ENCODE data around the gene TIPRL.
"Not testable (repeated sequence)": the region's sequence is repeated elsewhere in the genome, so short reads cannot be mapped to it uniquely, and the experiment has no call there.

TIPRL gene

GRCh38 chr1:168159979-168160378 lies 18.8 kb upstream of the TIPRL start:
- DNase-seq = no peak

GRCh38 chr1:168161459-168161858 lies 17.3 kb upstream of the TIPRL start:
- no peak for DNase-seq

DNA sequence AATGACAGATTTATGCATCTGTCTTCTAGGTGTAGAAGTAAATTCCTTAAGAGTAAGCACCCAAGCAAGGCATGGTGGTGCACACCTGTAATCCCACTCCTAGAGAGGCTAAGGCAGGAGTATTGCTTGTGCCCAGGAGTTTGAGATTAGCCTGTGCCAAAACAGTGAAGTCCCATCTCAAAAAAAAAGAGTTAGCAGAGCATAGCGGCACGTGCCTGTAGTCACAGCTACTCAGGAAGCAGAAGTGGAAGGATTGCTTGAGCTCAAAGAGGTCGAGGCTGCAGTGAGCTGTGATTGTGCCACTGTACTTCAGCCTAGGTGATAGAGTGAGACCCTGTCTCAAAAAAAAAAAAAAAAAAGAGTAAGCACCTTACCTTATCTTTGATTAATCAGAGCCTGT lies 15.1 kb upstream of the TIPRL start:
- no peak for DNase-seq

GRCh38 chr1:168164771-168165170 lies 14.0 kb upstream of the TIPRL start:
- DNase-seq = no peak

DNA sequence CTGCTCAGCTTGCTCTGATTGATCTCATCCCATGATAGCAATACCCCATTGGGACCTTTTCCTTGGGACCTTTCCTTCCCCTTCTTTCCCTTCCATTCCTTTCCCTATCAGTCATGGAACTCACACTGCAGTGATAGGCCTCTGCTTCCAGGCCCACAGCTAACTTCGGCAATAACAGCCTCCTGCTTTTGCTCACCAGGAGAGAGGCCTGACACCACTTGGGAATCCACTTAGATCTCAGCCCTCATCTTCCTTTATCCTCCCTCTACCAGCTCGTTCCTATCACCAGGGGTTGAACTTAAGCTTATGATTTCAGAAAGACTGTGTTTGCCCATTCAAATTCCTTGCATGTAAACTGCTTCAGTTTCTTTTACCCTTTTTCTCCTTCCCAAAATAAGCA lies 11.0 kb upstream of the TIPRL start:
- no peak for DNase-seq

GRCh38 chr1:168170564-168171508 lies 7.9 kb upstream of the TIPRL start:
- DNase-seq = no peak

DNA sequence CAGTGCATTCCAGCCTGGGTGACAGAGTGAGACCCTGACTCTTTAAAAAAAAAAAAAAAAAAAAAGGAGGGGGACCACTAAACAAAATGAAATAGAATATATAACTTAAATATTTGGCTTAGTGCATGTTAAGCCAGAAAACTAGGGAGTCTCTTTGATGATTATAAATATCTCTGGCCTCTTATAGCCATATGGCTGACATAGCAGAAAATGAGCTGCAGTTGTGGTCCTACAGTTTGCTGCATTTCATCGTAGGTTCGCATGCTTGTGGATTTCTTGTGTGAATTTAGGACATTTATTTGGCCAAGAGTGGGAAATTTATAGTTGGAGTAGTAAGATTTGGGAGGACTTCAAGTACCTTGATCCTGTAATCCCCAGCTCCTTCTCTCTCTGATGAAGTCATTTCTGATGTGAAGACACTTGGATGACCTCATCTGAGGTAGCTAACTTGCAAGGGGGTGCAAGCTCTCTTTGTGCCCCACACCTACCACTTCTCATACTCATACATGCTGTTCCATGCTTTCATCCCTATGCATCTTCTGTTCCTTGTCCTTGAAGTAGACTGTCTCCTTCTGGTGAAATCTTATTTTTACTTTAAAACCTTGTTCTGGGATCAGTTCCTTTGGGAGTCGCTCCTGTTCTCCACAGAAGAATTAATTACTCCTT lies 6.4 kb upstream of the TIPRL start:
- DNase-seq = no peak

DNA sequence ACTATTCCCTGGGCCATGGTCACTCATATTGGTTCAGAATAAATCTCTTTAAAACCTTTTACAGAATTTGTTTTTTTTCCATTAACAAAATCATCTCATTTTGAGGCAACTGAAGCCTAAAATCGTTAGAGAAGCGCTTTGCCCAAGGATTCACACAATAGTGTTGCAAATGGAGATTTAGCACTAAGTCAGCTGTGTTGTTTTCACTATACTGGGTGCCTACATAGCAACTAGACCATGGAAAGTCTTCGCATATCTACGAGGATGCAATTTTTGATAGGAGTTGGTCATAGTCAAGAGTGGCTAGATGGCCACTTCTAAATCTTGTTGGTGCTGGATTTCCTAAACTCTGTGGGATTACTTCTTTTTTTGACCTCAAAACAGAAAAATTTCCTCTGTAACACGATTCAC lies 530 bp upstream of the TIPRL start:
- no peak for DNase-seq

DNA sequence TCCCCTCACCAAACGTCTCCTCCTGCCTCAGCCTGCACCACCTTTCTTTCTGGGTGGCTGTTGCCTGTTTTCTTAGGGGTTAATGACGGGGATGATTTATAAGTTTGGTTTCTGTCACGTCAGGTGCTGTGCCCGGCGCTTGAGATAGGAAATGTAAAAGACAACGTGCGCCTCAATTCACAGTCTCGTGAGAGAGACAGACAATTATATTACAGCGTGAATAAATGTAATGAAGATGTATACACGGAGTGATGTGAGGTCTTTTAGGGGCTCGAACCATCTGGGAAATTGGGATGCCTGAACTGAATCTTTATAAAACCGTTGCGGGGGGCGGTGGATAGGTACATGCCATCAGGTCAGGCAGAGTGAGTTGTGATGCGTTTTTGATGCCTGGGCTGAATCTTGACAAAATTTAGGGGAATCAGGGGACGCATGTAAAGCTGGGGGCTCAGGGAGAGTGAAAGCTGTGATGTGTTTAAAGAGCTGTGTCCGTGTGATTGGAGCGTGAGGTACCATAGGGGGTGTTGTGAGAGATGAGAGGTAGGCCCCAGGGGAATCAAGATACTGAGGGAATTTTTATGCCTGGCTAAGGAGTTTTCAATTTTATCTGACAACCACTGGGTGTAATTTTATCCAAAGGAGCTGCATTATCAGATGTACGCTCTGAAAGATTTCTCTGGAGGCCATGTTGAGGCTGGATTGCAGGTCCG lies 831 bp downstream of the TIPRL start:
- no peak for DNase-seq

- no peak for DNase-seq
These were observed 1.4 kb downstream of the TIPRL start for GRCh38 chr1:168180148-168180524.

- DNase-seq = not testable (repeated sequence)
These were observed 2.4 kb downstream of the TIPRL start for GRCh38 chr1:168181063-168181720.

- no peak for DNase-seq
These were observed 8.4 kb downstream of the TIPRL start for GRCh38 chr1:168187177-168187576.

DNA sequence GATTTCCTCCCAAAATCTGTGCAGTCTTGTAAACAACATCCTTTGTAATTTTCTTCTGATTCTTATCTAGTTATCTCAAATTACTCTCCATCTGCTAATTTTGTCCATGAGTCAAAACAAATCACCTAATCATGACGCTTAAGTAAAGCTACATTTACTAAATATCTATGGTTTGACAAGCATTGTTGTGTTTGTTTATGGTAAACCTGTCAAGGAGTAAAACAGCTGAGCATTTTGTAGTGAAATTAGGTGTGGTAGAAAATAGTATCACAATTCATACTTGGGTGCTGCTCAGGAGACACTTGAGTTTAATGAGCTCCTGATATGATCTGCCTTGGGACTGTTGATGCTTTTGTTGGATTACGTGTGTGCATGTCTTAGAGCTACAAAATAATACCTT lies 11.6 kb downstream of the TIPRL start:
- no peak for DNase-seq

DNA sequence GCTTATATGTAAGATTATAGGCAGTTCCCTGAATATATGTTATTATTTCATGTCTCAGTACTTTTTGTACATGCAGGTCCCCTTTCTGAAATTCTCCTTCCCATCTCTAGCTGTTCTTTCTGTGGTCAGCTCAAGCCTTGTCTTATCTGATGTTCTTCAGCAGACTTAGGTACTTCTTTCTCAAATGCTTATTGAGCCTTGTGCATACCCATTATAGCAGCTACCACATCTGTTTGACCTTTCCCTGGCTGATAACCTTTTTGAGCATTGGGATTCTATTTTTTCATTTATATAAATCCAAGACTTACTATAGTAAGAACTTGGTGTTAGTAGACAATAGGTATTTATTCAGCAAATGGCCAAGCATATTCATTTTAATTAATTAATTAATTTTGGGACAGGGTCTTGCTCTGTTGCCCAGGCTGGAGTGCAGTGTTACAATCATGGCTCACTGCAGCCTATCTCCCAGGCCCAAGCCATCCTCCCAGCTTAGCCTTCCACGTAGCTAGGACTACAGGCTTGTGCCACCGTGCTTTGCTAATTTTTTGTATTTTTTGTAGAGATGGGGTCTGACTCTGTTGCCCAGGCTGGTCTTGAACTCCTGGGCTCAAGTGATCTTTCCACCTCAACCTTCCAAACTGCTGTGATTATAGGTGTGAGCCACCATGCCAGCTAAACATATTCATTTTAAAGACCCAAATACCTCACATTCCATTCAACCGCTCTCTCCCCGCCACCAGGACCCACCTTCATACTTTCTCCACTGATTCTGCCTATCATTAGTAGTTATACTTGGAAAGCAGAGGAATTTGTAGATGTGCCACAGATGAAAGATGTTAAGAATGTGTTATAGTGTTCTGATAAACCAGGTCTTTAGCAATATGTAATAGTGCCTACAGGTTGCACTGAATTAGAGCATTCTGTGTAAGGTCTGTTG lies 16.7 kb downstream of the TIPRL start:
- no peak for DNase-seq

DNA sequence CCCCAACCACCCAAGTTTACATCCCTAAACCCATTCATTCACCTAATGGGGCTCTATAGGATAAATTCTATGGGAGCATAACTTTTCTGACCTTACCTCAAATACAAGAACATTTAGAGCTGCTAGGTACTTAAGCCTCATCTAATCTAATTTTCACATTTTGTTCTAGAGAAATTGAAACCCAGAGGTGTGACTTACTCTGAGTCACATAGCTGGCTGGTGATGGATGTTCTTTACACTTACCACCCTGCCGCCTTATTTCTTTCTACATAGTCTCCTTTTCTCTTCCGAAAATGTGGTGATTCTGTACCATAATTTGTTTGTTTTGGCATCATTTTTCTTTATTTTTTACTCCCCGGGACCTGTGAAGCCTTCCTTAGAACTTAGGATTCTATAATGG lies 20.3 kb downstream of the TIPRL start:
- no peak for DNase-seq

DNA sequence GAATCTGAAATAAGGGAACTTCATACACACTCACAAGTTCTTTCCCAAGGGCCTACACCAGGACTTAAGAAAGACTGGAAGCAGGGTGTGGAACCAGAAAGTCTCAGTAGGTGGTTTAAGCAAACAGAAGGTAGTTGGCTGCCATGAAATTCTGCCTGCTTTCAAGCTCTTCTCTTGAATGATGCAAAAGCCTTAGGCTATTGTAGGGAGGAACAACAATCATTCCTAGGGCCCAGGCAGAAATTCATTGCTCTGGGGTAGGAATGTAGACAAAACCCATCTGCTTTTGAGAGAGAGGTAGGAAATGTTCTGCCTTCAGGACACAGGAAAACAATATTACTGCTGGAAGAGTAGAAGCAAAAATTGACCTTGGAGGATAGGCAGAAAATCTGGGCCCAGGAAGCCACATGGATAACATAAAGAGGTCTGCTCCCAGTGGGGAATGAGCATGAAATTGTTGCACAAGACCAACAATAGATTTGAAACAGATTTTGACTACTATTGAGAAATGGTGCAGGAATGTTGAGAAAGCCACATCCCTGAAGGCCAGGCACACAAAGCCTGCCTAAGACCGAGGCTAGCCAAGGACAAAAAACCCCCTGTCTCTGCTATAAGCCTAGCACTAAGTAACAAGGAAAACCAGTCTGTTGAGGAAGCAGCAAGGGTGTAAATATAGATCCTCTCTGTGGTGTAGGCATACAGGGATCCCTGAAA lies 24.3 kb downstream of the TIPRL start:
- DNase-seq = no peak

- DNase-seq = no peak
These were observed 27.3 kb downstream of the TIPRL start for GRCh38 chr1:168206111-168206510.

- not testable (repeated sequence) for DNase-seq
These were observed 28.9 kb downstream of the TIPRL start for GRCh38 chr1:168207673-168208072.

DNA sequence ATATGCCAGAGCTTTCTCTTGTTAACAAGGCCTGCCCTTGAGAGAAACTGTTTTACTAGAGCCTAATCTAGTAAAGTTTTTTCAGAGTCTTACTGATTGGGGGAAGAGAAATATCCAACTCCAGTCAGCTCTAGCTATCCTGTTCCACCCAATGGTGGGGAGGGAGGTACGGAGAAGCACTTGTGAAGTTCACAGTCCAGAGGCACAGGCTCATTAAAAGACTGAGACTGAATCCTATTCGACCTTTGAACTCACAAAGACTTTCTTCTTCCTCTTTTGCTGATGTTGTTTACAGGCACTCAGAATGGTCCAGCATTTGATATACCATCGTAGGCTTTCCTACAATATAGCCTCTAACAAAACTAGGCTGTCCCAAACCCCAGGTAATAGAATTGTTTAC lies 31.6 kb downstream of the TIPRL start:
- no peak for DNase-seq

DNA sequence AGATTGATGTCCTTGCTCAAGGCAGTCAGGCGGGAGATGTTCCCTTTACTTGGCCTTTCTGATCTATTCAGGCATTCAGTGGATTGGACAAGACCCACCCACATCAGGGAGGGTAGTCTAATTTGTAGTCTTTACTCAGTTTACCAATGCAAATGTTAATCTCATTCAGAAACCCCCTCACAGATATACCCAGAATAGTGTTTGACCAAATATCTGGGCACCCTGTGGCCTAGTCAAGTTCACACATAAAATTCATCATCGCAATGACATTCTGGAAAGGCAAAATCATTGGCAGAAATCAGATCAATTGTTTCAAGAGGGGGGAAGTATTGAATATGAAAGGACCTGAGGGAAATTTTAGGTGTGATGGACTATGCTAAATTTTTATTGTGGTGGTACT lies 34.6 kb downstream of the TIPRL start:
- no peak for DNase-seq

DNA sequence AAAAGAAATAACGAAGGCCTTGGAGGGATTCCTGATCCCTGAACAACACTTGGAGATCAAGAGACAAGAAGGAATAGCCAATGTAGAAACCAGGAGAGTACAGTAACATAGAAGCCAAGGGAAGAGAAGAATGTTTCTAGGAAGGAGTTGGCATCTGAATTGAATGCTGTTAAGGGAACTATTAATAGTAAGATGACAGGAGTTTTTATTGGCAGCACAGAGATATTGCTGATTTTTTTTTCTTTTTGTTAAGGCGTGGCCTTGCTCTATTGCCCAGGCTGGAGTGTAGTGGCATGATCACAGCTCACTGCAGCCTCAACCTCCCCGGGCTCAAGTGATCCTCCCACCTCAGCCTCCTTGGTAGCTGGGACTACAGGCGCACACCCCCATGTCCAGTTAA lies 37.4 kb downstream of the TIPRL start:
- DNase-seq = no peak

Data from activated CD4-positive, alpha-beta T cell treated with anti-CD3 and anti-CD28 coated beads, Interleukin-2, amount 50 U/mL, for 4 hours (primary cell).